CD4-positive, alpha-beta T cell (primary cell): ENCODE measurements around the gene SYNCRIP. TPM values are rescaled to one million over a fixed set of nuclear protein-coding genes. Genes with fewer than 3 reads are reported as not detected.
"Not testable (repeated sequence)": the region's sequence is repeated elsewhere in the genome, so short reads cannot be mapped to it uniquely, and the experiment has no call there.

Source experiments
- ATAC-seq: fragments of 200-7000 bp; cut with Tn5 transposase; one replicate; pipeline ENCODE4 v1.10.0; 2022; ENCODE audit warnings: mild to moderate bottlenecking; ENCODE audit not compliant: poor library complexity
- CTCF ChIA-PET: fragments of 350-600 bp; sonication (Branson Sonifier 250); formaldehyde crosslinking; loops from one replicate; lab custom pipeline; 2021; ENCODE audit warnings: antibody characterized with exemption, inconsistent platforms; lab: Charles Lee
- POLR2A ChIA-PET: fragments of 350-600 bp; sonication (Branson Sonifier 250); formaldehyde crosslinking; loops from one replicate; lab custom pipeline; 2021; ENCODE audit warnings: antibody characterized with exemption, inconsistent platforms; lab: Charles Lee
- DNase-seq, 14 experiments: peaks; one replicate each; pipeline ENCODE4 v3.0.0-alpha.2; 2013 to 2020; ENCODE audit warnings: mixed read lengths in 2 of 14
- H3K27ac ChIP-seq, 2 donors: one replicate each; pipeline versions ENCODE4 v1.5.1 to v1.7.0; 2013; ENCODE audit warnings: low read length in 2 of 2, low read depth in 1 of 2, mild to moderate bottlenecking in 1 of 2
- H3K27me3 ChIP-seq, 2 experiments: 1 replicate in 1 of 2; 2 replicates in 1 of 2; pipeline versions ENCODE4 v1.6.1 to v1.7.0; 2013; ENCODE audit warnings: low read length in 2 of 2, control low read depth in 1 of 2, mild to moderate bottlenecking in 1 of 2, moderate library complexity in 1 of 2; ENCODE audit not compliant: insufficient read depth in 2 of 2, control insufficient read depth in 1 of 2
- H3K36me3 ChIP-seq: one replicate; pipeline ENCODE4 v1.6.1; 2013; ENCODE audit warnings: low read length, control low read depth; ENCODE audit not compliant: insufficient read depth
- H3K4me1 ChIP-seq: one replicate; pipeline ENCODE4 v1.6.1; 2013; ENCODE audit warnings: low read length, control low read depth; ENCODE audit not compliant: insufficient read depth
- H3K4me3 ChIP-seq: one replicate; pipeline ENCODE4 v1.5.1; 2013; ENCODE audit warnings: mild to moderate bottlenecking, low read length, moderate library complexity
- H3K9me3 ChIP-seq, 2 experiments: 1 replicate in 1 of 2; 2 replicates in 1 of 2; pipeline versions ENCODE4 v1.6.1 to v1.7.0; 2013; ENCODE audit warnings: low read length in 2 of 2, mild to moderate bottlenecking in 2 of 2, control low read depth in 1 of 2, moderate library complexity in 1 of 2; ENCODE audit not compliant: control insufficient read depth in 1 of 2, insufficient read depth in 1 of 2
- H3K27ac Mint-ChIP-seq: one replicate; pipeline ENCODE4 v1.8.0; 2020; ENCODE audit warnings: mixed read lengths
- H3K27me3 Mint-ChIP-seq: one replicate; pipeline ENCODE4 v1.8.0; 2021; ENCODE audit warnings: mixed read lengths
- H3K36me3 Mint-ChIP-seq: one replicate; pipeline ENCODE4 v1.8.0; 2021; ENCODE audit warnings: low read depth, mixed read lengths
- H3K4me1 Mint-ChIP-seq: one replicate; pipeline ENCODE4 v1.8.0; 2021; ENCODE audit warnings: low read depth, mixed read lengths
- H3K4me3 Mint-ChIP-seq: one replicate; pipeline ENCODE4 v1.8.0; 2020; ENCODE audit warnings: mild to moderate bottlenecking, mixed read lengths
- H3K9me3 Mint-ChIP-seq: one replicate; pipeline ENCODE4 v1.8.0; 2020; ENCODE audit warnings: mixed read lengths
- CTCF ChIP-seq: fragments of 200-600 bp; IDR thresholded peaks from one replicate; pipeline ENCODE4 v1.8.0; 2022; ENCODE audit warnings: antibody characterized with exemption, mild to moderate bottlenecking
- intact Hi-C, 2 experiments: fragments of 100-400 bp; cut with DNase I in 1 of 2; cut with micrococcal nuclease in 1 of 2; formaldehyde crosslinking; loops; one replicate each; pipeline versions ENCODE4 v1.15.1 to v1.9.0; 2023 to 2025; cut with DNase I, micrococcal nuclease
- total RNA-seq, 174 experiments: library from RNA in 2 of 174; stranded (reverse) in 2 of 174; gene quantifications; one replicate each; pipeline ENCODE4 v1.2.3 and lab custom pipeline; 2021 to 2026

SYNCRIP gene
- total RNA-seq, 2 experiments from 2014 or later: 53.2 to 58.3 TPM

GRCh38 chr6:85569323-85569722 is 73.4 kb downstream of the SYNCRIP start:
- H3K36me3 ChIP-seq: peaks cover 33% of the 10 kb centered on the region
- ChIA-PET POLR2A (interaction anchor here (1.1 kb wide), 1 partner anchor 24 kb away, joined by 3 read pairs; no protein-coding TSS in a partner anchor), CTCF (interaction anchor here (0.7 kb wide), 1 partner anchor 11 kb away, joined by 3 read pairs; no protein-coding TSS in a partner anchor)
- no peak overlapping the region for H3K4me3 Mint-ChIP-seq
- H3K27me3 ChIP-seq: no peaks in the 10 kb centered on the region
- no peak overlapping the region for H3K27ac ChIP-seq
- no peak for ATAC-seq
- no peaks in the 10 kb centered on the region for H3K9me3 ChIP-seq
- DNase-seq: no peak
- no peaks in the 10 kb centered on the region for H3K4me1 ChIP-seq
- no peak overlapping the region for H3K4me3 ChIP-seq
- no peak overlapping the region for H3K27ac Mint-ChIP-seq
- TF ChIP-seq CTCF: no peak
- peaks cover 88% of the 10 kb centered on the region for H3K36me3 Mint-ChIP-seq
- no peaks in the 10 kb centered on the region for H3K9me3 Mint-ChIP-seq
- intact Hi-C loops: no loop called here
- H3K4me1 Mint-ChIP-seq: no peaks in the 10 kb centered on the region
- no peaks in the 10 kb centered on the region for H3K27me3 Mint-ChIP-seq

- no peak for TF ChIP-seq CTCF
- ATAC-seq (no peak), DNase-seq (no peak)
- POLR2A ChIA-PET: no interaction called here
- no peak overlapping the region for H3K27ac ChIP-seq
- Mint-ChIP-seq H3K4me1 (no peaks in the 10 kb centered on the region), H3K36me3 (peaks cover 91% of the 10 kb centered on the region), H3K27me3 (no peaks in the 10 kb centered on the region), H3K27ac (no peak overlapping the region), H3K9me3 (no peaks in the 10 kb centered on the region), H3K4me3 (no peak overlapping the region)
- no peaks in the 10 kb centered on the region for H3K4me1 ChIP-seq
- H3K36me3 ChIP-seq: peaks cover 30% of the 10 kb centered on the region
- intact Hi-C loops: no loop called here
- no peaks in the 10 kb centered on the region for H3K27me3 ChIP-seq
- H3K9me3 ChIP-seq: no peaks in the 10 kb centered on the region
- no peak overlapping the region for H3K4me3 ChIP-seq
- CTCF ChIA-PET: no interaction called here
Observed at GRCh38 chr6:85568411-85568810, 74.3 kb downstream of the SYNCRIP start.

- Mint-ChIP-seq H3K27ac (no peak overlapping the region), H3K36me3 (peaks cover 87% of the 10 kb centered on the region), H3K4me3 (no peak overlapping the region), H3K4me1 (no peaks in the 10 kb centered on the region), H3K27me3 (no peaks in the 10 kb centered on the region), H3K9me3 (no peaks in the 10 kb centered on the region)
- ChIA-PET POLR2A (interaction anchor here (1.2 kb wide), 1 partner anchor 69 kb away, joined by 4 read pairs; no protein-coding TSS in a partner anchor), CTCF (no interaction called here)
- intact Hi-C loops: no loop called here
- no peaks in the 10 kb centered on the region for H3K27me3 ChIP-seq
- H3K27ac ChIP-seq: no peak overlapping the region
- no peaks in the 10 kb centered on the region for H3K9me3 ChIP-seq
- no peak for TF ChIP-seq CTCF
- ATAC-seq: no peak
- H3K36me3 ChIP-seq: peaks cover 25% of the 10 kb centered on the region
- no peaks in the 10 kb centered on the region for H3K4me1 ChIP-seq
- H3K4me3 ChIP-seq: no peak overlapping the region
- DNase-seq: no peak
Observed at GRCh38 chr6:85565736-85566135, 77.0 kb downstream of the SYNCRIP start.

GRCh38 chr6:85564223-85564622 is 78.5 kb downstream of the SYNCRIP start:
- H3K4me3 Mint-ChIP-seq, H3K4me3 ChIP-seq, H3K27me3 ChIP-seq, H3K9me3 Mint-ChIP-seq, H3K27me3 Mint-ChIP-seq, POLR2A ChIA-PET, CTCF ChIA-PET, H3K9me3 ChIP-seq, H3K4me1 Mint-ChIP-seq, H3K4me1 ChIP-seq, ATAC-seq, H3K27ac ChIP-seq, DNase-seq, H3K27ac Mint-ChIP-seq, intact Hi-C loops: not testable (repeated sequence)
- H3K36me3 Mint-ChIP-seq: peaks cover 88% of the 10 kb centered on the region
- peaks cover 26% of the 10 kb centered on the region for H3K36me3 ChIP-seq
